ENCODE measurements around the gene FHIT.

DNA sequence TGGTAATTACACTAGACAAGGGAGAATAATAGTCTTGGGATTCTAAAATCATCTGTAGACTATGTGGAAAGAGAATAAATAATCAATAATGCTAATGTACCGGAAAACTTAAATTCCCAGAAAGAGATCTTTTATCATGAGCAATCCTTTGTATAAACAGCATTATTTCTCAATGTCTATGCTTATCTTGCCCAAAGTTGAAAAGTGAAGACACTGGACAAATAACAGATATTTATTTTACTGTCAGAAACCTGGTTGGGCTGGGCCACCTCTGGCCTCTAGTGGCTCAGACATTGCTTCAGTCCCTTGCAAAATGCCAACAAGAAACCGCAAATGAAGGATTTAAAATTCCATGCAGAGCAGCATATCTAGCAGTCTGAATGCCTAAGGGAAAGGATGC is 409.9 kb downstream of the FHIT start:
- TF ChIP-seq EZH2 (IDR thresholded peaks at IDR 0.05; ENCODE audit: insufficient read depth, poor library complexity, severe bottlenecking) (no peak), EZH2phosphoT487 (IDR thresholded peaks at IDR 0.05; ENCODE audit: insufficient read depth, low read depth) (no peak)

Measured in GM23248 (cell line).